ENCODE measurements around the gene IDH2. TPM values are rescaled to one million over a fixed set of nuclear protein-coding genes. Genes with fewer than 3 reads are reported as not detected.

Gene IDH2
- total RNA-seq, 2 donors from 2014 or later, result 94.3 to 96.4 TPM

- Mint-ChIP-seq H3K27me3 (no peaks in the 10 kb centered on the region), H3K27ac (peak overlapping the region; percentile 87 to 92), H3K4me3 (peak overlapping the region; percentile 69), H3K36me3 (no peaks in the 10 kb centered on the region), H3K4me1 (ENCODE audit: low read depth in 2 of 2) (peaks cover 77 to 80% of the 10 kb centered on the region in 2 donors), H3K9me3 (no peaks in the 10 kb centered on the region)
- peak; percentile 49 for DNase-seq (ENCODE audit: low spot score)
- no peak for ATAC-seq
These were observed 66.4 kb downstream of the IDH2 start for GRCh38 chr15:90035840-90036230.

- peak; percentile 92 for DNase-seq (ENCODE audit: low spot score)
- Mint-ChIP-seq H3K27ac (peak overlapping the region; percentile 87 to 92), H3K27me3 (no peaks in the 10 kb centered on the region), H3K9me3 (no peaks in the 10 kb centered on the region), H3K4me3 (peak overlapping the region; percentile 69), H3K36me3 (no peaks in the 10 kb centered on the region), H3K4me1 (ENCODE audit: low read depth in 2 of 2) (peaks cover 72 to 77% of the 10 kb centered on the region in 2 donors)
- ATAC-seq, result peak; percentile 85 to 86
These were observed 67.0 kb downstream of the IDH2 start for GRCh38 chr15:90035095-90035839.

- ATAC-seq (no peak), DNase-seq (ENCODE audit: low spot score) (no peak)
- Mint-ChIP-seq H3K27me3 (no peaks in the 10 kb centered on the region), H3K4me3 (peak overlapping the region; percentile 69), H3K27ac (peak overlapping the region; percentile 87 to 92), H3K36me3 (no peaks in the 10 kb centered on the region), H3K4me1 (ENCODE audit: low read depth in 2 of 2) (peaks cover 72% of the 10 kb centered on the region in 2 donors), H3K9me3 (no peaks in the 10 kb centered on the region)
These were observed 68.8 kb downstream of the IDH2 start for GRCh38 chr15:90033448-90033847.

Other genes starting within 250 kb of the IDH2 start
- 10 to 100 TPM; 29.0 to 34.4 TPM for gene AP3S2, start 208.5 kb downstream of the IDH2 start, total RNA-seq
- gene ARPIN, start 189.5 kb downstream of the IDH2 start, total RNA-seq, result not detected
- gene ZNF710, start 101.1 kb downstream of the IDH2 start, total RNA-seq, result 10 to 100 TPM; 26.6 to 32.6 TPM
- gene SEMA4B, start 98.9 kb upstream of the IDH2 start, total RNA-seq, result 1 to 10 TPM; 9.2 to 9.7 TPM
- gene CIB1, start 131.5 kb upstream of the IDH2 start, total RNA-seq, result 100 to 1,000 TPM in 1 of 2 donors, 10 to 100 TPM in 1; 86.1 to 119 TPM
- gene GDPGP1, start 131.7 kb upstream of the IDH2 start, total RNA-seq, result 10 to 100 TPM in 1 of 2 donors, 1 to 10 TPM in 1; 9.6 to 10.0 TPM
- gene TTLL13, start 147.1 kb upstream of the IDH2 start, total RNA-seq, result under 1 TPM in 1 of 2 donors, not detected in 1; 0.36 TPM
- gene NGRN, start 163.2 kb upstream of the IDH2 start, total RNA-seq, result 10 to 100 TPM; 22.8 to 36.5 TPM
- 1 to 10 TPM; 1.3 to 1.4 TPM for gene ZNF774, start 249.8 kb upstream of the IDH2 start, total RNA-seq